ENCODE measurements around the gene DCP1A.

DCP1A gene

DNA sequence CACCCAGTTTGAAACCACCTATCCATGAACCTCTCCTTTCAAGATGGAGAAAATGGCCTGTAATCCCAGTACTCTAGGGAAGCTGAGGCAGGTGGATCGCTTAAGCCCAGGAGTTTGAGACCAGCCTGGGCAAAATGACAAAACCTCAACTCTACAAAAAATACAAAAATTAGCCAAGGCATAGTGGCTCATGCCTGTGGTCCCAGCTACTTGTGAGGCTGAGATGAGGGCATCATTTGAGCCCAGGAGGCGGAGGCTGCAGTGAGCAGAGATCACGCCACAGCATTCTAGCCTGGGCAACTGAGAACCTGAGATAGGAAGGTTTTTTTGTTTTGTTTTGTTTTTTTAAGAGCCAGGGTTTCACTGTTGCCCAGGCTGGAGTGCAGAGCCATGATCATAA lies 96.9 kb downstream of the DCP1A start:
- DNase-seq, result no peak

DNA sequence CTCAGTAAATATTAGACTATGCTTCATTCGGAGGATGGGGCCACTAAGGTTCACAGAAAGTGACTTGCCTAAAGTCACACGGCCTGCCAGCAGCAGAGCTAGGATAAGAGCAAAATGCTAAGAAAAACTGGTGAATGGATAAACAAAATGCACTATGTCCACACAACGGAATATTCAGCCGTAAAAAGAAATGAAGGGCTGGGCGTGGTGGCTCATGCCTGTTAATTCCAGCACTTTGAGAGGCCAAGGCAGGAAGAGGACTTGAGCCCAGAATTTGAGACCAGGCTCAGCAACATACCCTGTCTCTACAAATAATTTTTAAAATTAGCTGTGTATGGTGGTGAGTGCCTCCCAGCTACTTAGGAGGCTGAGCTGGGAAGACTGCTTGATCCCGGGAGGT lies 99.2 kb downstream of the DCP1A start:
- DNase-seq, result no peak

DNA sequence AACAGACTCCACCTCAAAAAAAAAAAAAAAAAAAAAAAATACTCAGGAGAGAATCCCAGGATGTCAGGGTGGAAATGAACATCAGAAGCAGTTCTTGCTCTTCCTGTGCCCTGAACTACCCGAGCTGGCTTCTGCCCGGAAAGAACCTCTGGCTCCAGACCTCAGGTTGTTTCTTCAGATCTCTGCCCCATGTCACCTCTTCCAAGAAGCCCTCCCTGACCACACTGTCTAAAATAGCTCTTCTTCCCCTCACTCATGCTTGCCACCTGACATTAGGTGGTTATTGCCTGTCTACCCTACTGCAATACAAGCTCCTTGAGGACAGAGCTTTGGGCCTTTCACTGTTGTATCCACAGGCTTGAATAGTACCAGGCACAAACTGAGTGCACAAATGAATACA lies 99.7 kb downstream of the DCP1A start:
- no peak for DNase-seq

DNA sequence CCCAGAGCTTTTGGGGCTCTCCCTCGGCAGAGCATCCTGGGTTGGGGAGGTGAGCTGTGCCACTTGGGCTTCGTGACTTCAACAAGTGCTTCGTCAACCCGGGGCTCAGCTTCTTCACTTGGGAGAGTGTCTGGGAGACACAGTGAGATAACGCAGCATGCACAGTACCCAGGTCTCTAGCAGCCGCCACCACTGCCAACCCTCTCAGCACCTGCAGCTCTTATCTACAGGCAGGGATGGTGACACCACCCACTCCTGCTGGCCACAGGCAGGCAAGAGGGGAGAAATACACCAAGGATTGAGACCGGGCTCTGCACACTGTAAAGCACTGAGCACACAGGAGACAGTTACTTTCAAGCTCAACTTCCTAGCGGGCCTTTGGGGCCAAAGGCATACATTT lies 103.1 kb downstream of the DCP1A start:
- DNase-seq, result no peak

DNA sequence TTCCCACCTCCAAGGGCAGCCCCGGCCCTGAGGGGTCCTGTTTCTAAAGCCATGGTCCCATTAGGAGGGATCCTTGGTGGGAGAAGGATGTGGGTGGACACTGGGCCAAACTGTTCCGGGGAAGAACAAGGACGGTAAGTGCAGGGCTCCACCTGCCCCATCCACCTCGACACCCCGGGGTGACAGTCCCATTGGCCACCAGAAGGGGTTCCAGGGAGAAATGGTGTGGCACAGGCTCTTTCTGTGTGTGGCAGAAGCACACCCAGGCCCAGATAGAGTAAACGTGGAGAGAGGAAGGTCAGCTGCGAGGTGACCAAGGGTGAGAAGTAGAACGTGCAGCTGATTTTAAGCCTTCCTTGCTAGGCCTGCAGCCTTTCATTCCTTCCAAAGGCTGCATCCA lies 103.6 kb downstream of the DCP1A start:
- DNase-seq, result no peak

DNA sequence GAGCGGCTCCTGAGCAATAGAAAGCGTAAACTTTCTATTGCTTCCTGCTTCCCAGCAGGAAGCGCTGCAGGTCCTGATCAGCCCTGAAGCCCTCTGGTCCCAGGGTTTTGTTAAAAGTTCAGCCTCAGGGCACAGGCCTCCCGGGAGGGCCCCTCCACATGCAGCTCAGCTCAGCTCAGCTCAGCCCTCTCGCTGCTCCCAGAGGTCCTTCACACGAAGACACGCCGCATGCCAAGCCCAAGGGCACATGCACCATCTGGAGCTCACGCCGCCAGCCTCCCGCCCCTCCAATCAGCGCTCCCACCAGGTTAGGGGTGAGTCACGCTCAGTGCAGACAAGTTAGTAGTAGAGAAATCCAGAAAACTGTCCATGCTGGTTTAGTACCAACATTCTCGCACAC lies 104.2 kb downstream of the DCP1A start:
- no peak for DNase-seq

DNA sequence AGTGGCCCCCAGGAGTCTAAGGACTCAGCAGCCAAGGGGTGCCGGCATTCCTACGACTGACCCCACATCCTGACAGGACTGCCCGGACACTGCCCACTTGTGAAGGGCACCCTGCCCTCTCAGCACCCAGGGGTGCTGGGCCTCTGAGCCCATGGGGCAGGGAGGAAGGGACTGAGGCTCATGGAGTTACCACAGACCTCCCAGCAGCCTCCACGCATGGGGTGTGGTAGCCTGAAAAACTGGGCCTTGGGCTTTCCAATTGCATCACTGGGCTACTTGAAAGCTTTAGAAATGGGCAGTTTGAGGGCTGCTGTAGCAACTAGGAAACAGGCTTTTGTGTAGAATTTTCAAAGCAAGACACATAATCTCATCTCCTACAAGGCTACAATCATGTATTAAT lies 104.7 kb downstream of the DCP1A start:
- DNase-seq, result no peak

DNA sequence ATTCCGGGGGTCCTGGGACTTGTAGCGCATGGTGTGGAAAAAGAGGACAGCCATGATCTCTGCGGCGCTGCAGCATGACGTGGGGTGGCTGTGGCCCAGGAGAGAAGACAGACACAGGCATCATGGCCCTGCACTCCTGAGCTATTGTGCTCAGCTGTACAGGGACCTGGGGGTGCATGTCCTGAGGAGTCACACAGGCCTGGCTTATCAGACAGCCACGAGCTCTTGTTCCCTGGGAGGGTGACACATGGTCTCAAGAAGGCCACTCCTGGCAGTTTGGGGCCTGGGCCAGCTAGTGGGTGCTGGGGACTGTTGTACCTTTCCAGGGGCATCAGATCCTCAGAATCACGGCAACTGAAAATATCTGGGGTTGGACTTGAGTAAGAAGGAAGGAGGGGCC lies 105.2 kb downstream of the DCP1A start:
- DNase-seq, result no peak

DNA sequence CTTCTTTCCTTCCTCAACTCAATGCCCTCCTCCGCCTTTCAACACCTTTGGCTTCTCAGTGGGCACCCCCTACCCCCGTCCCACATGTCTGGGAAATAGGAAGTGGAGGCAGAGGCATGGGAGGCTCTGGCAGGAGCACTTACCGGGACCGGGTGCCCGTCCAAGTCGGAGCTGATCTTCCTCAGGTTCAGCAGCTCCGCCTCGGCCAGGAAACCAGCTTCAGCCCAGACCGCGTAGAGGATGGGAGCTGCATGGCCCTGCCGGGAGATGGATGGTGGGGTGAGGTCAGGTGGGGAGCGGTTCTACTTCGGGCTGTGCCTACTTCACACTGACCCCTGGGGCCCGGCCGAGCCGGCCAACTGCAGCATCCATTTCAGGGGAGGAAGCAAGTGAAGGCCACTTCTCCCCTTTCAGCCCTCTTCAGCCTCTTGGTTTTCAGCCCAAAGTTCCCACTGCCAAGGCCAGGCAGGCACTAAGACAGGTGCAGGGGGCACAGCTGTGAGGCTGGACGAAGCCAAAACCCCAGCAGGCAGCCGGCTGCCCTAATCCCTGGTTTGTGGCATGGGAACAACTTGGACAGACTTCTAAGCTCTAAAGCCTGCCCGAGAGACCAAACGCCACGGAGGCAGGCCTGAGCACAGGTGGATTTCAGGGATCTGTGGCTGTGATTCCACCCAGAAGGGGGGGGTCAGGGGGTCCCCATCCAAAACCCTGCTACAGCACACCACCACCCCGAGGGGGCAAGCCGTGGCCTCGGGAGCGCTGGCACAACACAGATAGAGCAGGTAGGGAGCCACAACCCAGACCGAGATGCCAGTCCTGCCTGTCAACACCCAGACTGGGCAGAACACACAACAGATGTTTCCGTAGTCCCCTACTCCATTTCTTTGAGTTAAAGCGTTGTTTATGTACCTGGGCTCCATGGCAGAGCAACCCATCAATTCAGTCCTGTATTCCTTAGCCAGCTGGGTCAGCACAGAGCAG lies 106.1 kb downstream of the DCP1A start:
- DNase-seq, result no peak

DNA sequence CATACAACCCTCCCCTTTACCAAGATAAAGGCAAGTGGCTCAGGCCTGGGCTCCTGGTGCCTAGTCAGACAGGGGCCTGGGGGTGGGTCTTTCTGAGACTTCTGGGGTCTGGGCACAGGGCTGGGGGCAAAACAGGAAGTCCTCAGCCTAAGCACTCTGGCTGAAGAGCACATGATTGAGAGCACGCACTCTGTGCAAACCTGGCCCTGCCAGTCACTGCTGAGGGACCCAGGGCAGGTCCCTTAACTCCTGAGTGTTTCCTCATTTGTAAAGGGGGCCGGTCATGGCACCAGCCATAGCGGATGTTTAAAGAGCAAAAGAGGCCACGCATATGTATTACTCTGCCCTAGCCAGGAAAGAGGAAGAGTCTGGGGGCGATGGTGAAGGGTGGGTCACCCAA lies 107.5 kb downstream of the DCP1A start:
- no peak for DNase-seq

DNA sequence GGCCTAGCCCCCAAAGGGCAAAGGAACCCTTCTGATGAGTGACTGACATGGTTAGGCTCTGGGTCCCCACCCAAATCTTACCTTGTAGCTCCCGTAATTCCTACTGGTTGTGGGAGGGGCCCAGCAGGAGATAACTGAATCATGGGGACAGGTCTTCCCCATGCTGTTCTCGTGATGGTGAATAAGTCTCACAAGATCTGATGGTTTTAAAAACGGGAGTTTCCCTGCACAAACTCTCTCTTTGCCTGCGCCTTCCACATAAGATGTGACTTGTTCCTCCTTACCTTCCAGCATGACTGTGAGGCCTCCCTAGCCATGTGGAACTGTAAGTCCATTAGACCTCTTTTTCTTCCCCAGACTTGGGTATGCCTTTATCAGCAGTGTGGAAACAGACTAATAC lies 108.5 kb downstream of the DCP1A start:
- no peak for DNase-seq

DNA sequence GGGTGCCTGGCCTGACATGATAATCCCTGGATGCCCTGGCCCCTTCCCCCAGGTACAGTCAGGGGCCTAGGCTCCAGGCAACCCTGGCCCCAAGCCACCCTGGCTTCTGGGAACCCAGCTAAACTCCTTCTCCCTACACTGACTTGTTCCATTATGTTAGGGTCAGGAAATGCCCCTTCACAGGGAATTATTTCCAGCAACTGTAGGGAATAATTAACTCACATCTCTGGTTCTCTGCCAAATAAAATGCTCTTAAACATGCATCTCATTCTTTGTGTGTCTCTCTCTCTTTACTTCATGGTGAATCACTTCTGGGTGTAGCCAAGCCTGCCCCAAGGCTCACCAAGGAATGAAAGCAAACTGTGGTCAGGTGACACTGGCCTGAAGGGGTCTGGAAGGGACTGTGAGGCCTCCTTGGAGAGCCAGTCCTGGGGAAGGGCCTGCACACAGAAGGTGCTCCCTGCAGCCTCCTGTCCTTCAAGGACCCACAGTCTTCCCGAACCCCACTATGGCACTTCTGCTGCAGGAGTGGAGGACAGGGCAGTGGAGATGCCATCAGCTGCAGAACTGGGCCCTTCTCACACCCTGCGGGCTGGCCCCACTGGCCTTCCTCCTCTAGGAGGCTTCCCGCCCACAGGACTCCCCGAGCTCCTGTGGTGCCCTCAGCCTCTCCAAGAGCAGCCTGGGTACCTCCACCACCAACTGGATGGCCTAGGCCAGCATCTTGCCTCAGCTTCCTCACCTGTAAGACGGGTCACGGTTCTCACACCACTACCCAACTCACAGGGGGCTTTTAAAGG lies 109.1 kb downstream of the DCP1A start:
- no peak for DNase-seq

DNA sequence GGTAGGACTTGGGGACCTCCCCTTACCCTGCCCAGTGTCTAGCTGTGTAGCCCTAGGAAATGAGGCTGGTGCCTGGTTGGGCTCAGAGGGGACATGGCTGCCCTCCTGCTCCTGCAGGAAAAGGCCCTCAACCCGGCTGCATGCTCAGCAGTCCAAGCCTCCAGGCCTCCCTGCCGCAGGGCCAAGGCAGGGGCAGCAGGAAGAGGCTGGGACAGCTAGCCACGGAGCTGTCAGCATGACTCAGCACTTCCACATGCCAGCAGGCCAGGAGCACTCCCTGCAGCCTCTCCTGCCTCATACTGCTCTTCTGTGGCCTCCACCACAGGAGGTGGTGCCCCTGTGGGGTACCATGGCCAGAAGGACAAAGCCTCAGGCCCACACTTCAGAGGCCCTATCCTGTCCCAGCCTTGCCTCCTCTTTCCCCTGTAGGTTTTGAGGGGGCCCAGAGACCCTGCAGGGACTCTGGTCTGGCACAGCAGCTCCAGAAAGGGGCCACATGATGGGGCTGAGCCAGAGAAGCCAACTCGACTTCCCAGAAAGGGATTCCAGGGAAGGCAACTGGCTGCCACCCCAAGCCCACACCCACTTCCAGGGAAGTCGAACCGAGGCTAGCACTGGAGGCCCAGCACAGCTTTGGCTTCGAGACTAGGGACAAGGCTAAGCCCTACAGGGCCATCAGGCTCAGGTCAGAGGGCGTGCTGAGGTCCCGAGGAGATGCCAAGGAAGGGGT lies 111.1 kb downstream of the DCP1A start:
- DNase-seq, result peak in 28 of 56 donors; percentile 7 to 76 (median 28)

DNA sequence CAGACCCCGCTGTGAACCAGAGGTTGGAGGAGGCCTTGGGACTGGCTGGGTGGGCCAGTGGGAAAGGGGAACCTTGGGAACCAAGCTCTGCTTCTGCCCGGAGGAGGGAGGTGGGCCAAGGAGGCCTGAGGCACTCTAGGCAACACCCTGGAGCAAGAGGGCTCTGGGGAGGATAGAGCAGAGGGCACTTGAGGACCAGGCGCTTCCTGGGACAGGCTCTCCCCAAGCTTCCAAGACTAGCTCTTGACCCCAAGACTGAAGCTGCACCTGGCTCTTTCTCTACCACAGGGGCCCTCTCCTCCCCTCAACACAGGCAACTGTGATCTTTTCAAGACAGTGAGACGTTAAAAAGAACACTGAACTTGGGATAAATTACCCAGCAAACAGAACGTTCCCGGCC lies 111.8 kb downstream of the DCP1A start:
- no peak for DNase-seq

DNA sequence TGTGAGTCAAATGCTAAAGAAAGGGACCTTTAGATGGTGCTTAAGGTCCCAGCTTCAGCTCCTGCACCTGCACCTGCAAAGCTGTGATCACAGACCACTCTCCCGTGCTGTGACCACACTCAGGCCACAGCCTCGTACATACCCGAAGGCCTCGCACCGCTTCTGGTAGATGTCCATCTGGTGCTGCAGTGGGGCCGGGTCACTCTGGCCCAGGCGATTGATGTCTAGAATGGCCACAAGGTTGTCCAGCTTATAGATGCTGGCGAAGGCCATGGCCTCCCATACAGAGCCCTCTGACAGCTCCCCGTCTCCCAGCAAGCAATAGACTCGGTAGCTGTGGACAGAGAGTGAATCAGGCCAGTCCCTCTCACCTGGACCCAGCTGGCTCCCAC lies 112.5 kb downstream of the DCP1A start:
- DNase-seq, result no peak

DNA sequence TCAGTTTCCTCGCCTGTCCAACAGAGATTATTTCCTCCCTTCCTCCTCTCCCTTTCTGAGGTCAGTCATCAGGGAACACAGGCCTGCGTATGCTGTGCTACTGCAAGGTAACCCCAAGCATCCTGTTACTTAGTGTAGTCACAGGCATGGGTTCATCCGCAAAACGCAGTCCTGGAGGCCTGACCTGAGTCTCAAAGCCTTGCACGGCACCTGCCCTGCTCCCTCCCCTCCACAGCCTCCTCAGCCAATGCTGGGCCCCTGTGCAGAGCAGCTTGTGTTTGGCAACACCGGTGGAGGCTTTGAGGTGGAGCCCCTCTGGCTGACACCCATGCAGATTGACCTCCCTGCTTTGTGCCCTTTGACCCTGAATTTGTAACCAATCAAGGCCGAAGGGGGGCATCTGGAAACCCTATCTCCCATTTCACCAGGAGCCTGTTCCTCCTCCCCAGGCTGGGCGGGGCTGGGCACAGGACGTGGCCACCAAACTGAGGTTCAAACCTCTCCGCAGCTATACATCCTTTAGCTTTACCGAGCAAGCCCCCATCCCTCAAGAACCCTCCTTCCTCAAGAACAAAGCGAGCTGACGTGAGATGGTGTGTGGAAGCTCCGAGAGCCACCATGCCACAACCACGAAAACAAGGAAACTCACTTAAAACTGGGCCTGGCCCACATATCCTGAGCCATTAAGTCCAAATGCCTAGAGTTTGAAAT lies 113.1 kb downstream of the DCP1A start:
- DNase-seq, result no peak
